ENCODE data around the gene LAMC2. TPM values are rescaled to one million over a fixed set of nuclear protein-coding genes. Genes with fewer than 3 reads are reported as not detected.

LAMC2 gene
- total and polyA plus RNA-seq, 2 of the 8 experiments (the other 6 are each of a cell fraction or from before 2014, with no cell fraction given), result 4.6 to 12.9 TPM

GRCh38 chr1:183194527-183195141, 8.6 kb downstream of the LAMC2 start (continued):
- TF ChIP-seq CHD7 (IDR thresholded peaks at IDR 0.05; ENCODE audit: insufficient replicate concordance, low read length) (no peak), TAF7 (optimal IDR thresholded peaks at IDR 0.05; ENCODE audit: borderline replicate concordance, low read depth, low read length) (no peak), RBBP5 (IDR thresholded peaks at IDR 0.05; ENCODE audit: borderline replicate concordance, low read depth, low read length) (no peak), JUND (IDR thresholded peaks at IDR 0.05; ENCODE audit: low read length) (no peak), E2F6 (IDR thresholded peaks at IDR 0.05) (no peak)
